ENCODE measurements around the gene SYT1.
"Not testable (repeated sequence)": the region's sequence is repeated elsewhere in the genome, so short reads cannot be mapped to it uniquely, and the experiment has no call there.

The SYT1 gene

GRCh38 chr12:78966926-78967325 lies 102.4 kb downstream of the SYT1 start:
- DNase-seq (ENCODE audit: low read depth in 2 of 2, low spot score in 1 of 2): no peak

DNA sequence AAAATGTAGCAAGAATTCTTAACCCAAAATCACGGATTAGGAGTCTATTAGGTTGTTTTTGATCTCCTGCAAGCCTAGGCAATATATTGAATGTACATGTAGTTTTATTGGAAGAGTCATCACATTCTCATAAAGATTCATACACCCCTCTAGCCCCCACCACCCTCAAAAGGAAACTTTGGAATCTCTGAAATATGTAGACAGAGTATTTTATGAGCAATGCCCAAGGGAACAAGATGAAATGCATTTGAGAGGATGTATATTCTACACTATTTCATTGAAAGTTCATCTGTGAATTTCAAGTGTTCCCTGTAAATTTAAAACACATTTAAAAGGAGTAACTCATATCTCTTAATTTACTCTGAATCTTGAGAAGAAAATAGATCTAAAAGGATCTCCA lies 103.7 kb downstream of the SYT1 start:
- no peak for DNase-seq (ENCODE audit: low read depth in 2 of 2, low spot score in 1 of 2)

- DNase-seq (ENCODE audit: low read depth in 2 of 2, low spot score in 1 of 2): no peak
Measured at GRCh38 chr12:78970041-78970440, 105.5 kb downstream of the SYT1 start.

DNA sequence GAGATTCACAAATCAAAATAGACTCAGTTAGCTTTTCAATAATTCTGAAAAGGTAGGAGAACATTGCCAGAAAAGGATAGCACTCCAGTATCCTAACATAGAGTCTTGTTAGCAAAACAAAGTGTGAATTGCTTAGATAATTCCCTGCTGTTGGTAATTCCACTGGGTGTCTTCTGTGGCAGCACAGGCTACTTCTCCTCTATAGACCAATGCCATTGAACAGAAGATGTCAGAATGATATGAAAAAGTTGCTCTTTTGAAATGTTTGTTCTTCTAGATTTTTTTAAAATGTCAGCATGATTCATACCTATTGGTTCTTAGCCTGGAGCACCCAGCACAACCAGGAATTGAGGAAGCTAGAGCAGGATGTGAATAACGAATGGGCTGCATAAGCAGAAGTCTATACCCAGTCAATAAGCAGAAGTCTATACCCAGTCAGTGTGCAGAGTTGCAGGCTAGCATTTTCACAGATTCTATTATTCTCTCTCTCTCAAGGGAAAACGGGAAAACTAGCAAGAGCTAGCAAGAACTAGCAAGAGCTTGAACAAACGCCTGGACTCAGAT lies 112.8 kb downstream of the SYT1 start:
- no peak for DNase-seq (ENCODE audit: low read depth in 2 of 2, low spot score in 1 of 2)

GRCh38 chr12:78994168-78994791 lies 129.7 kb downstream of the SYT1 start:
- DNase-seq (ENCODE audit: low read depth in 2 of 2, low spot score in 1 of 2): no peak

DNA sequence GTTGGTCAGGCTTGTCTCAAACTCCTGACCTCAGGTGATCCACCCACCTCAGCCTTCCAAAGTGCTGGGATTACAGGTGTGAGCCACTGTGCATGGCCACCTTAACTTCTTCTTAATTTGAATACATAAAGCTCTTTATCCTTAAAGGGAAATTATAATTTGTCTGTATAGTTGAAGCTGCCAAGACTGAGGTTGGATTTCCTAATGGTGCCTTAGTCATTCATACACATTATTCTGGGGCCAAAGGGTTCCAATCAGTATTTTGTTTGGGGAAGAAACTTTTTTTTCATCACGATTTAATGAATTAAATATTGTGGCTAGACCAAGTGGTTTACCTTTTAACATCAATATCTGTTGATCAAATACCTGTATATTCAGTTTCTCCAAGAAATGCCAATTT lies 135.9 kb downstream of the SYT1 start:
- DNase-seq (ENCODE audit: low read depth in 2 of 2, low spot score in 1 of 2): no peak

DNA sequence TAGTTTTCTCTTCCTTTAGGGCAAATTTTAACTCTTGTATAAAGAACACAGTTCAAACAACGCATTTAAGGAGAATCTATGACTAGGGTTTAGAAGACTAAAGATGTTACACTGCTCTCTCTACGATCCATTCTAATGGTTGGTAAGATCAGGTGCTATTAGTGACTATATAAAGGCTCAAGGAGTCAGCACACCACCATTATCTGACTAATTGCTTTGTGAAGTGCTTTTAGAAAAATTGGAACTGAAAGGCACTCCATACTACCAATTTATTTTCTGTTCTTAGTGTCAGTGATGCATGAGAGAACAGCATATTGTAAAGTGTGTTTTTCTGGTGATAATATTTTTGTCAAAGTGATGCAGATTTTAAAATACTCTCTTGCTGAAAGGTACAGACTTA lies 136.8 kb downstream of the SYT1 start:
- DNase-seq (ENCODE audit: low read depth in 2 of 2, low spot score in 1 of 2): no peak

GRCh38 chr12:79006306-79006705 lies 141.7 kb downstream of the SYT1 start:
- DNase-seq (ENCODE audit: low read depth in 2 of 2, low spot score in 1 of 2): no peak

GRCh38 chr12:79008591-79008990 lies 144.0 kb downstream of the SYT1 start:
- no peak for DNase-seq (ENCODE audit: low read depth in 2 of 2, low spot score in 1 of 2)

DNA sequence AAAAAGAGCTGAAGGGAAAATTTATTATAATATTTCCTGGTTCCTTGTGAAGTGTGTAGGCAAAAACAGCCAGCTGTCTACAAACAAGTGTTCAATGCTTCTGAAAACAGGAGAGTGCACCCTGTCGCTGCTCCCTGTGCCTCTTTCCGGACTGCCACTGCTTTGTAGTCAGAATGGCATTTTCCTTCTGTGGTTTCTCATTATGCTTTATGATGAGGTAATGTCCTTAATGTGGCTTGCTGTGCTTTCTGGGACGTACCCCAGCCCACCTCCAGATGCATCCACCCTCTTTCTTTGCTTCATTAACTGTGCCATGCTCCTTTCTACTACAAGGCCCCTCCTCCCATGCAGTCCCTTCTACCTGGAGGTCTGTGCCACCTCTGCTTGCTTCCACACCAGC lies 148.1 kb downstream of the SYT1 start:
- no peak for DNase-seq (ENCODE audit: low read depth in 2 of 2, low spot score in 1 of 2)

- no peak for DNase-seq (ENCODE audit: low read depth in 2 of 2, low spot score in 1 of 2)
Measured at GRCh38 chr12:79016181-79016580, 151.6 kb downstream of the SYT1 start.

- no peak for DNase-seq (ENCODE audit: low read depth in 2 of 2, low spot score in 1 of 2)
Measured at GRCh38 chr12:79019672-79020071, 155.1 kb downstream of the SYT1 start.

DNA sequence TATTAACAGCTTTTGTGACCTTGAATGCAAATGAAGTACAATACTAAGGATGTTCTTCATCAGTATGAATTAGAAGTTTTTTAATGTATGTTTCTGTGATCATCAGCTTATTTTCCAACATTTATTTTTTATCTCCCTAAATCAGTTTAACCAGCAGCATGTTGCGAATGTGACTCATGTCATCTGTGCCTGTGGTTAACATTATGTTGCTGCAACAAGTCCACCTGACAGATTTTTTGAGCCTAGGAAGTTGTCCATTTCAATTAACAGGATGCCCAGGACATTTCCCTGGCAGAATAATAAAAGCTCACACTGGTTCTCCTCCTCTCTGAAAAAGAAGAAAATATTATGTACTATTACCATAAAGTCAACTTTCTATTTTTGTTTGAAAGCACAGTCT lies 155.5 kb downstream of the SYT1 start:
- no peak for DNase-seq (ENCODE audit: low read depth in 2 of 2, low spot score in 1 of 2)

DNA sequence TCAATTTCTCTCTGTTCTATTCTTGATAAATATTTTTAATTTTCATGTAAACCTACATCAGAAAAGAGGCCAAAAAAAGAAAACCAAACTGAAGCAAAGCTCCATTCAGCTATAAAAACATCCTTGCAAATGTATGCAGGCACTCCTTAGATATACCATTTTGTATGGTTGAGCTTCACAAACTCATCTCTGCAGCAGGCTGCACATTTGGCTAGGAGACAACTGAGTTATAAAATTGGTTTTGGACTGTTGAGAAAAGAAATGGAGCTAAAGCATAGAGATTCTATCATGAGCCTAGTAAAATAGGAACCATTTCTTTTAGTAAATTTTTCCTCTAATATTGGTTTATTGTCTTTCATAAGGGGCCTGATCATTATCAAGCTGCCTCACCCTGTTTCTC lies 156.4 kb downstream of the SYT1 start:
- DNase-seq (ENCODE audit: low read depth in 2 of 2, low spot score in 1 of 2): no peak

- DNase-seq (ENCODE audit: low read depth in 2 of 2, low spot score in 1 of 2): no peak
Measured at GRCh38 chr12:79023261-79023660, 158.7 kb downstream of the SYT1 start.

DNA sequence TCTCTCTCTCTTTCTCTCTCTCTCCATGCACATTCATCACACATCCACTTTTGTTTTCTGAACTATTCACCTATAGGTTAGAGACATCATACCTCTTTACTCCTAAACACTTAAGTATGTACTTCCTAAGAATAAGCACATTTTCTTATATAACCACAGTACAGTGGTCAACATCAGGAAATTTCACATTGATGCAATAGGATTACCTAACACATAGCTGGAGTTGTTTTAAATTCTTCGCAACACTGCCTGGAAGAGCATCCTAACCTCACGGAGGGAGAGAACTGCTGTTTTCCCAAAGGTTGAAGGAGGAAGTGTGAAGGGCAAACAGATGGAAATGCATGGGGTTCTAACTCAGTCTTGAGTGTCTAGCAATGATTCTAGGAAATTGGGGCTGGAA lies 159.2 kb downstream of the SYT1 start:
- no peak for DNase-seq (ENCODE audit: low read depth in 2 of 2, low spot score in 1 of 2)

DNA sequence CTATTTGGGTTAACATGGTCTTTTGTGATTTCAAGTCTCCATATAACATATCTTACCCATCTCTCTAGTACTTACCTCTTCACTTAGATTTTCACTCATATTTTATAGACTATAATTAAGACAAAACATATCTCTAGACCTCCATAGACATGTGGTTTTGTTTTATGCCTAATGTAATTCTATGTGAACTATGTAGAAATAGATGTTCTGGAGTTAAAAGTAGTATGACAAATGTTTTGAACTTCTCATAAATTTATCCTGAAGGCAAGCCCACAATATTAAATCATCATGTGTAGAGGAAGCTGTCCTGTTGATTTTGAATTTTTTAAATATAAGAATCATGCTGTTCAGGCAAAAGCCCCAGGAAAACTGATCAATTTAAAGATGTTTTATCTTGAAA lies 169.2 kb downstream of the SYT1 start:
- no peak for DNase-seq (ENCODE audit: low read depth in 2 of 2, low spot score in 1 of 2)

GRCh38 chr12:79044748-79045147 lies 180.2 kb downstream of the SYT1 start:
- DNase-seq (ENCODE audit: low read depth in 2 of 2, low spot score in 1 of 2): not testable (repeated sequence)

GRCh38 chr12:79045149-79045703 lies 180.7 kb downstream of the SYT1 start:
- DNase-seq (ENCODE audit: low read depth in 2 of 2, low spot score in 1 of 2): not testable (repeated sequence)

DNA sequence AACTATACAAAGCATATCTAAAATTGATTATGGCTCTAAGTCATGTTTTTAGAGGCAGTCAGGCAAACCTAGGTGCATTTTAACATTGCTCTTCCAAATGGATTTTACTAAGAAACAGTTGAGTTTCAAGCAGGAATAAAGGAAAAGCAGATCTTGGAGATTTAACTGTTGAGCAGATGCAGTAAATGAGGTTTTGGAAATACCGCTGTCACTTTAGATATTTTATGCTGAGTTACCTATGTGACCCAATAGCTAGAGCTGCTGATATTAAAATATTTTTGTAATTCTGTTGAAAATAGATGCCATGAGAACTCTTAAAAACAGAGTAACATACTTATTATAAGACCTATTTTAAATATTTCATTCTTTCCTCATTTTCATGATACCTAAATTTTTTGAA lies 181.4 kb downstream of the SYT1 start:
- DNase-seq (ENCODE audit: low read depth in 2 of 2, low spot score in 1 of 2): no peak

DNA sequence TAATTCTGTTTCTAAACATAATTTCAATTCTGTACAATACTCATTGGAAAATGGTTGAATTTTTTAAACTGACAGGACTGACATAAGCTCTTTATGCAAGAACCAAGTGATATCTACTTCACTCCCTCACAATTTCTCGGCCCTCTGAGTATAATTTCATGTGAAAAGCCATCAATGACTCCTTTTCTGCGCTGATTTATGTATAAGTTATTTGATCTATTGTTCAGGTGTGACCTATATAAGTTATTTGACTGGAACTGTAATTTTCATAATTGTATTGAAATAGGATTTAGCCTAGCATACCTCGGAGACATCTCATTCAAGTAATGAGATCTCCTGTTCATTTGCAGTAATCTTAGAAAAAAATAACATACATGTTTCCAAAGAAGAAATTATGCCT lies 184.4 kb downstream of the SYT1 start:
- DNase-seq (ENCODE audit: low read depth in 2 of 2, low spot score in 1 of 2): no peak

- no peak for DNase-seq (ENCODE audit: low read depth in 2 of 2, low spot score in 1 of 2)
Measured at GRCh38 chr12:79053394-79053793, 188.8 kb downstream of the SYT1 start.

Data from stimulated activated CD8-positive, alpha-beta memory T cell treated with anti-CD3 and anti-CD28 coated beads, Interleukin-4, amount 100 ng/mL, for 4 hours (primary cell).